Stomach smooth muscle (tissue), 2 donors: Measurements from ENCODE around the gene PLD5.
"Not testable (repeated sequence)": the region's sequence is repeated elsewhere in the genome, so short reads cannot be mapped to it uniquely, and the experiment has no call there.

Source experiments
- H3K27ac ChIP-seq: one replicate; pipeline ENCODE4 v1.7.0; 2013; ENCODE audit warnings: mild to moderate bottlenecking, low read length, inconsistent platforms
- H3K27me3 ChIP-seq, 2 donors: one replicate each; pipeline ENCODE4 v1.7.0; 2013; ENCODE audit warnings: low read length in 2 of 2; ENCODE audit not compliant: insufficient read depth in 2 of 2, control insufficient read depth in 1 of 2
- H3K36me3 ChIP-seq, 2 donors: one replicate each; pipeline ENCODE4 v1.7.0; 2013; ENCODE audit warnings: low read length in 2 of 2; ENCODE audit not compliant: control insufficient read depth in 2 of 2, insufficient read depth in 2 of 2
- H3K4me1 ChIP-seq: one replicate; pipeline ENCODE4 v1.7.0; 2013; ENCODE audit warnings: low read length; ENCODE audit not compliant: control insufficient read depth, insufficient read depth
- H3K4me3 ChIP-seq, 2 donors: one replicate each; pipeline ENCODE4 v1.7.0; 2013; ENCODE audit warnings: low read length in 2 of 2
- H3K9ac ChIP-seq, 2 donors: one replicate each; pipeline ENCODE4 v1.7.0; 2013; ENCODE audit warnings: low read length in 2 of 2, mild to moderate bottlenecking in 1 of 2
- H3K9me3 ChIP-seq, 2 donors: one replicate each; pipeline ENCODE4 v1.7.0; 2013; ENCODE audit warnings: low read length in 2 of 2; ENCODE audit not compliant: control insufficient read depth in 2 of 2
- donor health status: healthy.
- donor health status: Pancreatic carcinoma.

PLD5 gene

DNA sequence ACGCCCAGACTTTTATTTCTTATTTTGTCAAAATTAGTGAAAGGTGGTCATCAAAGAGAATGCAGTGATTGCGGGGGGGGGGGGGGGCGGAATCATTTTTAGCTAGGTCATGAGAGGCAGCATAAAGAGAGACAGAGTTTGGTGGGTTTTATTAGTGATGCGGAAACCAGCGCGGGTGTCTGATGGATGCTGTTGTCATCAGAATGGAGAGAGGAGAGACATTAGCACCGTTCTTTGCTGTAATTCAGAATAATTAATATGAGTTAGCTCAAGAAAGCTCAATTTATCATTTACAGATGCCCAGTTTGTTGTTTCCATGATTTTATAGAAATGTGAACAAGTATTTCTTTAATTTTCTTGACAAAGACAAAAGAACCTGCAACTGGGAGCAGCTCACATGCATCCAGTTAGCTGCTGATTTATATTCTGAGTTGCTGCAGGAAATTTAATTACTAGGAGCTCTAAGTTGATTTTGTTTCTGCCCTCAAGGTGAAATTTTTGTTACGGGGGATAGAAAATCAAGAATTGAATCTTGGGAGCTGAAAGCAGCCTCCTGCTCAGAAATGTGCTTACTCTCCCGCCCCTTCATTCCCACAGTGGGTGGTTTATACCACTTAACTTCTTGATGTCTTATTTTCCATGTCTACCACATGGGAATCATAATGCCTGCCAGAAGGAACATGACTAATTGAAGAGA, 392.2 kb downstream of the PLD5 start:
- Histone ChIP-seq H3K36me3 (no peaks in the 10 kb centered on the region), H3K27me3 (no peaks in the 10 kb centered on the region), H3K9ac (no peak overlapping the region)

GRCh38 chr1:242128951-242129502, 395.5 kb downstream of the PLD5 start:
- Histone ChIP-seq H3K36me3 (no peaks in the 10 kb centered on the region), H3K4me1 (no peaks in the 10 kb centered on the region), H3K27me3 (no peaks in the 10 kb centered on the region), H3K9me3 (no peaks in the 10 kb centered on the region), H3K4me3 (no peak overlapping the region), H3K27ac (no peak overlapping the region), H3K9ac (no peak overlapping the region)

More for the DNA sequence above, 392.2 kb downstream of the PLD5 start:
- Histone ChIP-seq H3K4me1 (no peaks in the 10 kb centered on the region), H3K27ac (no peak overlapping the region), H3K9me3 (no peaks in the 10 kb centered on the region), H3K4me3 (no peak overlapping the region)

DNA sequence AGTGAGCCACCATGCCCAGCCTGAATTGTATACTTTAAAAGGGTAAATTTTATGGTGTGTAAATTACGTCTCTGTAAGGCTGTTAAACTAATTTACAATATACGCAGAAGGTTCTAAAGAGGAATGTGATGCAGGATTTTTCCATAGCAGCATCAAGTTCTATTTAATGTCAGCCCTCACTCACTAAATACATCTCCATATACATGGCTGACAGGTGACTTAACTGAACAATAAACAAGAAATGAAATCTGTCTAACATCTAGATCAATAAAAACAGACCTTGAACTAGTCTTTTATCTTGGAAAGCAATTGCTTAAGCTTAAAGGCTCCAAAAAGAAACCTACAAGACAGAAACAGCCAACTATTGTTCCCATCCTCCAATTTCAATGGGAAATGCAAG, 404.1 kb downstream of the PLD5 start:
- H3K4me3 ChIP-seq = no peak overlapping the region
- H3K27me3 ChIP-seq = no peaks in the 10 kb centered on the region
- peaks cover 0 to 5% of the 10 kb centered on the region in 2 donors for H3K9me3 ChIP-seq
- no peak overlapping the region for H3K27ac ChIP-seq
- H3K36me3 ChIP-seq = no peaks in the 10 kb centered on the region
- no peaks in the 10 kb centered on the region for H3K4me1 ChIP-seq
- no peak overlapping the region for H3K9ac ChIP-seq

GRCh38 chr1:242100921-242101320, 423.6 kb downstream of the PLD5 start:
- Histone ChIP-seq H3K4me3 (no peak overlapping the region), H3K27me3 (no peaks in the 10 kb centered on the region), H3K27ac (no peak overlapping the region), H3K9ac (no peak overlapping the region), H3K36me3 (no peaks in the 10 kb centered on the region), H3K4me1 (no peaks in the 10 kb centered on the region), H3K9me3 (no peaks in the 10 kb centered on the region)

GRCh38 chr1:242097283-242097682, 427.2 kb downstream of the PLD5 start:
- H3K4me3 ChIP-seq, H3K27me3 ChIP-seq, H3K9ac ChIP-seq, H3K27ac ChIP-seq, H3K4me1 ChIP-seq, H3K36me3 ChIP-seq, H3K9me3 ChIP-seq: not testable (repeated sequence)

DNA sequence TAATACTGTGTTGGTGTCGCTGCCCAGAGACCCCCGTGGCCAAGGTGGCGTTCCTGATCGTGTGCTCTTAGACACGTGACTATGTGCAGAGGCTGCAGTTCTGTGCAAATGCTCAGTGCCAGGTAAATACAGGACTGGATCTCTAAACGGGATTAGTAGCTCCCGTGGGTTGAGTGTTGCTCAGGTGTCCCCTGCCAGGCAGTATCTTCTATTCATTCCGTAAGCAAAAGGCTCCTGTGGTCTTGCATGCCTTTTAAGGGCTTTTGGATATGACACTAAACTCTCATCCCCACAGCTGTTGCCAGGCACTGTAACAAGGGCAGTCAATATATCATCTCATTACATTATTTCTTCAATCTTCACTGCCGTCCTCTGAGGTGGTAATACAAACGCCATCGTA, 431.4 kb downstream of the PLD5 start:
- Histone ChIP-seq H3K36me3 (no peaks in the 10 kb centered on the region), H3K9me3 (peaks cover 0 to 5% of the 10 kb centered on the region in 2 donors), H3K27ac (no peak overlapping the region), H3K4me3 (no peak overlapping the region), H3K27me3 (peaks cover 0 to 3% of the 10 kb centered on the region in 2 donors), H3K4me1 (no peaks in the 10 kb centered on the region), H3K9ac (no peak overlapping the region)

DNA sequence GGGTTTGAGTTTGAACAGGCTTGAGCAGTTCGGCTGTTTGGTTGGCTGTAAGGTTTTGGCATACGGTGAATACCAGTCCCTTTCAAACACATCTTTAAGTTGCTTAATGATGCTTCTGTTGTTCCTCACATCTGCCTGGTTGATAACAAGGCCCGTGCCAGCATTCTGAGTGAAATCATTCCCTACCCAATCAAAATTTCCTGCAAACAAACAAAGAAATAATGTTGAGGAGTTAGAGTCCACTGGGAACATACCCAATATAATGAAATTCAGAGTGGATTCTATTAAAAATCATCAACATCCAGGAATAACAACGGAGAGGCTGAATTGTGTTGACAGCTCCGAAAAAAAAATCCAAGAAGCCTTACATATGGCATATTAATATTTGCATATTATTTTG, 434.6 kb downstream of the PLD5 start:
- Histone ChIP-seq H3K9ac (no peak overlapping the region), H3K4me3 (no peak overlapping the region)

DNA sequence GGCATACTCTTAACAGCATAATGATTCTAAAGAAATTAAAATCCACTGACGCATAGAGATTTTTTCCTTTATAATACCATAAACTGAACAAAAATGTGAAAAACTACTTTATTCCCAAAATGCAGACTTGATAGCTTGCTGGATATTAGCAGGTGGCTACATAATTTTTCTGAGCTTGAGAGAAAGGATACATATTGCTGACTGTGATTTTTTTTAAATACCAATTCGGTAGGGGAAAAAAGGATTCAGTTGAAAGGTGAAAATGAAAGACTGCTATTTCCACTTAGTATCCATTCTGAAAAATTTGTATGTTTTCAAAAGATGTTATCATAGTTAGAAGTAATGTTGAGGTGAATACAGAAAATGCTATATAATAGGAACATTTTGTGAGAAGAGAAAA, 435.6 kb downstream of the PLD5 start:
- Histone ChIP-seq H3K27me3 (peaks cover 0 to 3% of the 10 kb centered on the region in 2 donors), H3K9me3 (peaks cover 0 to 5% of the 10 kb centered on the region in 2 donors), H3K9ac (no peak overlapping the region), H3K36me3 (no peaks in the 10 kb centered on the region), H3K4me3 (no peak overlapping the region), H3K4me1 (no peaks in the 10 kb centered on the region), H3K27ac (no peak overlapping the region)

More for the DNA sequence above, 434.6 kb downstream of the PLD5 start:
- H3K36me3 ChIP-seq = no peaks in the 10 kb centered on the region
- H3K27me3 ChIP-seq = peaks cover 0 to 3% of the 10 kb centered on the region in 2 donors
- H3K27ac ChIP-seq = no peak overlapping the region
- H3K9me3 ChIP-seq = peaks cover 0 to 5% of the 10 kb centered on the region in 2 donors
- H3K4me1 ChIP-seq = no peaks in the 10 kb centered on the region

DNA sequence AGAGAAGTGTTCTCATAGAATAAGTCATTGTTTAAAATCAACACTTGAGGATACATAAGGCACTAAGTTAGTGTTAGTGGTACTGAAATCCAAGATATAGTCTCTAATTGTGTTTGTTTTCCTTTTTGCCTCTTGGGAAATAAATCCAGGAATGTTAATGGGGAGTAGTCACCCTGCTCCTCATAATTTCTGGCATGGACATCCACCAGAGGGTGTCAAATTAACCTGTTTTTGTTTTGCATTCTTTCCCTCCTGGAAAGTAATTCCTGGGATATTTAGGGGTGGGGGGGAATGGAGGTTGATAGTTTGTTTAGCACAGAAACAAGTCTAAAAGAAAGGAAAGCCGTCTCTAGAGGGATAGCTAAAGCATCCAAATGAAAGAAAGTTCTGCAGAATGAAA, 437.8 kb downstream of the PLD5 start:
- peaks cover 0 to 2% of the 10 kb centered on the region in 2 donors for H3K9me3 ChIP-seq
- no peaks in the 10 kb centered on the region for H3K4me1 ChIP-seq
- no peak overlapping the region for H3K4me3 ChIP-seq
- H3K27me3 ChIP-seq = no peaks in the 10 kb centered on the region
- no peak overlapping the region for H3K9ac ChIP-seq
- no peaks in the 10 kb centered on the region for H3K36me3 ChIP-seq
- no peak overlapping the region for H3K27ac ChIP-seq

GRCh38 chr1:242086093-242086492, 438.4 kb downstream of the PLD5 start:
- H3K27ac ChIP-seq = no peak overlapping the region
- H3K9me3 ChIP-seq = peaks cover 0 to under 1% of the 10 kb centered on the region in 2 donors
- H3K27me3 ChIP-seq = no peaks in the 10 kb centered on the region
- H3K4me3 ChIP-seq = no peak overlapping the region
- no peak overlapping the region for H3K9ac ChIP-seq
- H3K4me1 ChIP-seq = no peaks in the 10 kb centered on the region
- no peaks in the 10 kb centered on the region for H3K36me3 ChIP-seq

DNA sequence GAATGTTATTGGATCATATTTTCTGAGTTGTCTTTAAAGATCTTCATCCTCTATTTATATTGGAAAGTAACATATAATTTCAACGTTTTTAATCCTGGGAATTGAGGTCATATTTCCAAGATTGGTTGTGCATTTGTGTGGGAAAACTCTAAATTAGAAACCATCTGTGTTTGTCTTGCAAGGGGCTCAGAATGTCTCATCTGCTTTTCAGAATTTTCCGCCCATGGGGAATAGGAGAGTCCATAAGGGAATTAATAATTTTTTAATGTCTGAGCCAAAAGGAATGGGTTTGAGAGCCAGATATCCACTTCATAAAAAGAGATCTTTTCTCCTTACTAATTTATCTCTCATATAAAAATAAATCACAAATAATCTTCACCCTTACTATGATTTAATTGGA, 440.8 kb downstream of the PLD5 start:
- Histone ChIP-seq H3K9ac (no peak overlapping the region), H3K27me3 (no peaks in the 10 kb centered on the region), H3K27ac (no peak overlapping the region), H3K4me1 (no peaks in the 10 kb centered on the region), H3K9me3 (no peaks in the 10 kb centered on the region), H3K4me3 (no peak overlapping the region), H3K36me3 (no peaks in the 10 kb centered on the region)
